Cardiac atrium fibroblast (primary cell): ENCODE data around the gene PSMD9. TPM values are rescaled to one million over a fixed set of nuclear protein-coding genes. Genes with fewer than 3 reads are reported as not detected.

Source experiments
- total RNA-seq: library from RNA; depleted of rRNA; stranded (reverse); fragments of >200 nt; gene quantifications from 2 replicates; pipeline ENCODE4 v1.2.3, GENCODE V29; 2015

The PSMD9 gene, protein sequence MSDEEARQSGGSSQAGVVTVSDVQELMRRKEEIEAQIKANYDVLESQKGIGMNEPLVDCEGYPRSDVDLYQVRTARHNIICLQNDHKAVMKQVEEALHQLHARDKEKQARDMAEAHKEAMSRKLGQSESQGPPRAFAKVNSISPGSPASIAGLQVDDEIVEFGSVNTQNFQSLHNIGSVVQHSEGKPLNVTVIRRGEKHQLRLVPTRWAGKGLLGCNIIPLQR
- 90.4 and 107 TPM in 2 replicates for total RNA-seq

DNA sequence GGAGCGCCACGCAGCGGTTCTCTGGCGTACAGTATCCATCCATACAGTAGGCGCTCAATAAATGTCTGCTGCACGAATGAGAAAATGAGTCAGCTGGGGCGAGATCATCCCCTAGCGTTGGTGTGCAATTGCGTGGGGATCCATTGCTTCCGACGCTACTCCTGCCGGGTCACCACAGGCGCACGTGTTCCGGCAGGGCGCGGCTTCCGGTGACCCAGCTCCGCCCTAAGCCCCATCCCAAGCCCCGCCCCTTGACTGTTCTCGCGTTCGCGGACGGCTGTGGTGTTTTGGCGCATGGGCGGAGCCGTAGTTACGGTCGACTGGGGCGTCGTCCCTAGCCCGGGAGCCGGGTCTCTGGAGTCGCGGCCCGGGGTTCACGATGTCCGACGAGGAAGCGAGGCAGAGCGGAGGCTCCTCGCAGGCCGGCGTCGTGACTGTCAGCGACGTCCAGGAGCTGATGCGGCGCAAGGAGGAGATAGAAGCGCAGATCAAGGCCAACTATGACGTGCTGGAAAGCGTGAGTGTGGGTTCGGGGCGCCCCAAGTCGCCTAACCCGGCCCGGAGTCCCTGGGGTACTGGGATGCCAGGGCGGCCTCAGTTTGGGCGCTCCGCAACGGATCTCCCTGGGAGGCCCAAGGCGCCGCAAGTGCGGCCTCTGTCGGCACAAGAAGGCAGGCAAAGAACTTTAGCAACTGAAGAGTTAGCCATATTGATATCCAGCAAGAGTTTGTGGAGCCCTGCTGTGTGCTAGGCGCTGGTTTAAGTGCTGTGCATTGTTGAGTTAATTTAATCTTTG lies at the start of gene PSMD9:
PSMD9 (plus strand) TSS at position 313 of the 796 bp plus-strand sequence; CDS start at position 380, 67 bp downstream.

DNA sequence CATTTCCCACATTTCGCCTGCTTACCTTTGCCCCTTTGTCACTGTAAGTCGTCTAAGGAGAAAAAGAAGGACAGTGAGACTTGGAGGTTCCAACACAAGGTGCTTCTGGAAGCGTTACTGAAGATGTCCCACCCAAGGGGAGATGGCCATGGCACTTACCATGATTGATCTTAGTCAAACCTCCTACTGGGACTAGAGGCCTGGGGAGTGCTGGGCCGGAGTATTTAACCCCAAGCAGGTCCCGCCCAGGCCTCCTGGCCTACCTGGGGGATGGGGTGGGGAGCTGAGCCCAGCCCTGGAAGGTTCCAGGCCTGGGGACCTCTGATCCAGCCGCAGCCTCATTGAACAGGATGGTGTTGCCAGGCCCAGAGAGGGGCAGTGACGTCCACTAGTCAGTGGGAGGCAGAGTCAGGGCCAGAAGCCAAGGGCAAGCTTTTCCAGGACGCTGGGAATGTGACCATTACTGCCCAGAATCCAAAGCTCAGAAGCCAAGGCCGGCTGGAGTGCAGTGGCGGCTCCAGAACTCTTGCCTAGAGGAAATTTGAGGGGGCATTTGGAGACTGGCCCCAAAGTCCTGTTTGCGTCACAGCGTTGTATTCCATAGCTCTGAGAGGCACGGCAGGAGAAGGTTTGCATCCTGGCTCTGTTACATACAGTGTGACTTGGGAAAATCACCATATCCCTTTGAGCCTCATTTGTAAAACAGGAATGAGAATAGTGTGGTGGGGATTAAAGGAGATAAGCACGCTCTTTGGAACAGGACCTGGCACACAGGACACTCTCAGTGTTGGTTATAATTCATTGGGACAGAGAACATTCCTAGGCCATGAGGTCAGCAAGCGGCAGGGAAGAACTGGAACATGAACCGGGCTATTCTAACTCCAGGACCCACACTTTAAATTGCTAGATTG lies 29.7 kb upstream of the PSMD9 start, which contains the start of gene HPD:
HPD (minus strand) TSS at position 198 of the 911 bp plus-strand sequence; CDS start at position 162, 36 bp downstream.

DNA sequence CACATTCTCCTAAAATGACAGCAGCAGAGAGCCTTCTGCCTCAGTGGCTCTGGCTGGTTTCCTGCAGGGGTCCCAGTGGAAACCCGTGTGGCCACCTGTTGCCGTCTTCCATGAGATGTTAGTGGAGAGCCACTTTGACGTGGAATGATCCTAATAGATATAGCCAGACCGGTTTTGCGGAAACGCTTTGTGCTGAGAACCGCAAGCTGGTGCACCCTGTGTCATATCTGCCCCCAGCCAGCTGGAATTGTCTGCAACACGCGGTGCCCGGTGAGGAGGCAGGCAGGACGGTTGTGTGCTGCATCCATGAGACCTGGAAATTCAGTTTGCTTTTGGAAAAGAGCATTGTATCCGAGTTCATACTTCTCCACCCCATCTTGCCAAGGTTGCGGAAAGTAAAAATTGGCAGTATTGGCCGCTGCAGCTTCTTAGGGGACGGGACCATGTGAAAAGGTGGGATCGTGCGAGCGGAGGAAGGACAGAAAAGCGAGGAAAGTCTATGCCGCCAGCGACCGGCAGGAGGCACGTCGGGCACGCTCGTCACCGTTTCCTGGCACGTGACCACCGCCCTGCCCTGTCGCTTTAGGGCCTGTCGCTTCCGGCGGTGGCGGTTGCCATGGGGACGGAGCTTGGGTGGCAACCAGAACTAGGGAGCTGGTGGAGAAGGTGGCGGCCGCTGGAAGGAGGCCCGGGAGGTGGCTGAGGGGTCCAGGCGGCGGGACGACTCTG lies 29.5 kb downstream of the PSMD9 start, which contains the start of gene CFAP251:
CFAP251 (plus strand) TSS at position 643 of the 729 bp plus-strand sequence. CDS start 2,714 bp downstream, outside the sequence.

Other genes starting within 250 kb of the PSMD9 start
- 0.90 TPM in 1 of 2 replicates, not detected in the other for gene MORN3, start 219.1 kb upstream of the PSMD9 start, total RNA-seq
- gene TMEM120B, start 176.0 kb upstream of the PSMD9 start, total RNA-seq, result 7.8 and 13.2 TPM in 2 replicates
- 0.97 and 3.1 TPM in 2 replicates for gene RHOF, start 95.1 kb upstream of the PSMD9 start, total RNA-seq
- 3.1 and 4.7 TPM in 2 replicates for gene SETD1B, start 84.8 kb upstream of the PSMD9 start, total RNA-seq
- gene HPD, start 29.9 kb upstream of the PSMD9 start, total RNA-seq, result 11.4 and 17.8 TPM in 2 replicates
- 1.6 and 2.6 TPM in 2 replicates for gene CFAP251, start 29.8 kb downstream of the PSMD9 start, total RNA-seq
- 1.3 and 2.4 TPM in 2 replicates for gene BCL7A, start 133.1 kb downstream of the PSMD9 start, total RNA-seq
- gene MLXIP, start 190.0 kb downstream of the PSMD9 start, total RNA-seq, result 16.2 and 24.1 TPM in 2 replicates